HG03025 (cell line): ENCODE data around the gene PIK3R3.
"Not testable (repeated sequence)": the region's sequence is repeated elsewhere in the genome, so short reads cannot be mapped to it uniquely, and the experiment has no call there.

Source experiments
- ATAC-seq: cut with Tn5 transposase; IDR thresholded peaks from one replicate; pipeline ENCODE4 v1.9.1; 2021; ENCODE audit warnings: mild to moderate bottlenecking, moderate library complexity; ENCODE audit not compliant: unreplicated experiment, low FRiP score

The PIK3R3 gene

DNA sequence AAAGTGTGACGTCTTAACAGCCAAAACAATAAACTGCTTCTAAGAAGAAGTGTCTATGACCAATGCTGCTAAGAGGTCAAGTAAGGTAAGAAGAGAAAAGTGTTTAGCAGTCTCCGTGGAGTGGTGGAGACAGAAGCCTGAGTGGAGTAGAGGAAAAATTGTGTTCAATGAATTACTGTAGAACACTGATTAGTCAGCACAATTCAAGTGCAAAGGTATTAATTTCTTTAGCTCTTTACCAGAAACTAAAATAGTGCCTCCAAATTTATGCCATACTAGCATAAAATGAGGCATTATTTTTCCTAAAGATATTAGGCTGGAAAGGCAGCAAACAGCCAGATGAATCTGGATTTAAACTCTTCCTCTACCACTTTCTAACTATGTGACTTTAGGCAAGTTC lies 56.1 kb downstream of the PIK3R3 start:
- no peak for ATAC-seq

- no peak for ATAC-seq
Observed at GRCh38 chr1:46072975-46073374, 59.5 kb downstream of the PIK3R3 start.

- ATAC-seq, result no peak
Observed at GRCh38 chr1:46070164-46070814, 62.1 kb downstream of the PIK3R3 start.

- ATAC-seq, result no peak
Observed at GRCh38 chr1:46068525-46068924, 63.9 kb downstream of the PIK3R3 start.

- no peak for ATAC-seq
Observed at GRCh38 chr1:46067652-46068051, 64.8 kb downstream of the PIK3R3 start.

- ATAC-seq, result no peak
Observed at GRCh38 chr1:46065405-46065804, 67.0 kb downstream of the PIK3R3 start.

DNA sequence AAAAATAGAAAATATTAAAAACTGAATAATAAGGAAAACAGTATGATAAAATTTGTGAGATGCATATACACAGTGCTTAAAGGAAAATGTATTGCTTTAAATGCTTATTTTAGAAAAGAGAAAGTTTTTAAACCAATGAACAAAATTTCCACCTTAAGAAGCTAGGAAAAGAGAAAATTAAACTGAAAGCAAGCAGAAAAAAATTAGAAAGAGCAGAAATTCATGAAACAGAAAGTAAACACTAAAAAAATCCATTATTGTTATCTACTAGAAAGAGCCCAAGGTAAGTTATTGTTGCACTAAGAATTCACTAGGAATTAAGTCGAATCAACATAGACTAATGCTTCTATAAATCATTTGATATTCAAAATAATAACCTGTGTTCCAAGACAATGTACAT lies 67.7 kb downstream of the PIK3R3 start:
- no peak for ATAC-seq

DNA sequence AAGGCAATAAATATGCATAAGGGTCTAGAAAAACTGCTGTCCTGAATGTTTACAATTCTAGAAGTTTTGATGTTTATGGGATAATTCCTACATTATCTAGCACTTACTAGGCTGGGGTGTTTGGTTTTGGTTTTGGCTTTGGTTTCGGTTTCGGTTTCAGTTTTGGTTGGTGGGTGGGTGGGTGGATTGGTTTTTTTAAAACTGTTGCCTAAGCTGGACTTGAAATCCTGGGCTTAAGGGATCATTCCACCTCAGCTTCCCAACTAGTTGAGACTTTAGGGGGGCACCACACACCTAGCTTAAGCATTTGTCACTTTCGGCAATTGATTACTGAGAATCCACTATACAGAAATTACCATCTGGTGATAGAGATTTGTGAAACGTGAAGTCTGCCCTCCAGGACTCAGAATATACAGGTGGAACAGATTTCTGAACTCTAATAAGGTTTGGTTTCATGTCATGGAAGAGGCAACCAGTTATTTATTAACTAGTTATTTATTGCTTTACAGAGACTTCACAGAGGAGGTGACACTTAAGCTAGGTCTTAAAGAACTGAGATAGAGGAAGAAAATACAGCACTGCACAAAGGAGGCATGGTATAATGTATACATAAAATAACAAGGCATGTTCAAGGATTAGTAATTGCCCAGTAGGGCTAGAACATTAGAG lies 69.6 kb downstream of the PIK3R3 start:
- no peak for ATAC-seq

DNA sequence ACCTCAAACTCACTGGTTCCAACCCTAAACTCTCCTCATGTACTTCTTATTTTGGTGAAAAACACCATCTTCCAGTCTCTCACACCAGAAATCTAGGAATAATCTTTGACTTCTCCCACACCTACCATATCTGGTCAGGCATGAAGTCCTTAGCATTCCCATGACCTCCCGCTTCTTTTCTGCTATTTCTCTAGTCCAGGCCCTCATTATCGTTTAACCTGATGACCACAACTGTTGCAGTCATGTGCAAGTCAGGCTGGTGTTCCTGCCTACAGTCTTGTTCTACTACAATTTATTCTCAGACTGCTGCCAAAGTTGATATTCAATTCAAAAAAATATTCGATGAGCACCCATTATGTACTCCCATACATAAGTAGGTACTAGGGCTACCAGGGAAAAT lies 71.3 kb downstream of the PIK3R3 start:
- no peak for ATAC-seq

DNA sequence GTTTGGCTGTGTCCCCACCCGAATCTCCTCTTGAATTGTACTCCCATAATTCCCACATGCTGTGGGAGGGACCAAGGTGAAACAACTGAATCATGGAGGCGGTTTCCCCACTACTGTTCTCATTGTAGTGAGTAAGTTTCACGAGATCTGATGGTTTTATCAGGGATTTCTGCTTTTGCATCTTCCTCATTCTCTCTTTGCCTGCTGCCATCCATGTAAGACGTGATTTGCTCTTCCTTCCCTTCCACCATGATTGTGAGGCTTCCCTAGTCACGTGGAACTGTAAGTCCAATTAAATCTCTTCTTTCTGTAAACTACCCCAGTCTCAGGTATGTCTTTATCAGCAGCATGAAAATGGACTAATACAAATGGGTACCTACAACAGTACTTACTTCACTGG lies 73.5 kb downstream of the PIK3R3 start:
- ATAC-seq, result no peak

- ATAC-seq, result no peak
Observed at GRCh38 chr1:46057781-46058180, 74.6 kb downstream of the PIK3R3 start.

DNA sequence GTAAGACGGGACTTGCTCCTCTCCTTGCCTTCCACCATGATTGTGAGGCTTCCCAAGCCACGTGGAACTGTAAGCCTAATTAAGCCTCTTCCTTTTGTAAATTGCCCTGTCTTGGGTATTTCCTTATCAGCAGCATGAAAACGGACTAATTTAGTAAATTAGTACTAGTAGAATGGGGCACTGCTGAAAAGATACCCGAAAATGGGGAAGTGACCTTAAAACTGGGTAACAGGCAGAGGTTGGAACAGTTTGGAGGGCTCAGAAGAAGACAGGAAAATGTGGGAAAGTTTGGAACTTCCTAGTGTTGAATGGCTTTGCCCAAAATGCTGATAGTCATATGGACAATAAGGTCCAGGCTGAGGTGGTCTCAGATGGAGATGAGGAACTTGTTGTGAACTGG lies 75.2 kb downstream of the PIK3R3 start:
- ATAC-seq, result not testable (repeated sequence)

DNA sequence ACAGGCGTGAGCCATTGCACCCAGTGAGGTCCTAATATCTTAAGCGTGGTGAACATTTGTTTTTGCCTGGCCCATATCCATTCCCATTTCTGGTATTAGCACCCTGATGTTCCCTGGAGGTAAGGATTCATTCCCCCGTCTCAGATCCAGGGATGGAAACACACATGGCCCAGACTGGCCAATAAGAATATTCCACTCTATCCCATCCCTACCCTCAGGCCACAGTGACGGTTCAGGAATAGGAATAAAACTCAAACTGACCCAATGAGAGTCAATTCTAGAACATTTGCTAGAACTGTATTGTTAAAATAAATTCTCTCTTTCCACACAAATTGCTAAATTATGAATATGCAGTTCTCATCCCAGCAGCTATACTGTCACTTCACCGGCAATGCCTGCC lies 76.1 kb downstream of the PIK3R3 start:
- ATAC-seq, result no peak

DNA sequence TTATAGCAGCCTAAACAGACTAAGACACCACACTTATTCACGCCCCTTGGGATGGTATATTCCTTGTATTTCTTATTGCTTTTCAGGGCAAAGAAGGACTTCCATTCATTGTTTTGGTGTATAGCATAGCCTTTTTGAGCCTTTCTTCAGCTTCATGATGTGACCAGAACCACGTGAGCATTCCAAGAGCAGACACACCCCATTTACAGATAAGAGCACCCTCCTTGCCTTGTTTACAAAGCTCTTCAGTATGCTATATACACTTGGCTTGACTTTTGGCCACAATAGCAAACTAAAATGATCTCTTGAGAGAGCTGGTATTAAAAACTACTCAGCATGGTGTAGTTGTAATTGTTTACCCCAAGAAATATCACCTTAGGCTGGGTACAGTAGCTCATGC lies 78.7 kb downstream of the PIK3R3 start:
- ATAC-seq, result no peak

- no peak for ATAC-seq
Observed at GRCh38 chr1:46044116-46044515, 88.3 kb downstream of the PIK3R3 start.

- ATAC-seq, result peak; percentile 79
Observed at GRCh38 chr1:46043458-46044017, 88.9 kb downstream of the PIK3R3 start.

DNA sequence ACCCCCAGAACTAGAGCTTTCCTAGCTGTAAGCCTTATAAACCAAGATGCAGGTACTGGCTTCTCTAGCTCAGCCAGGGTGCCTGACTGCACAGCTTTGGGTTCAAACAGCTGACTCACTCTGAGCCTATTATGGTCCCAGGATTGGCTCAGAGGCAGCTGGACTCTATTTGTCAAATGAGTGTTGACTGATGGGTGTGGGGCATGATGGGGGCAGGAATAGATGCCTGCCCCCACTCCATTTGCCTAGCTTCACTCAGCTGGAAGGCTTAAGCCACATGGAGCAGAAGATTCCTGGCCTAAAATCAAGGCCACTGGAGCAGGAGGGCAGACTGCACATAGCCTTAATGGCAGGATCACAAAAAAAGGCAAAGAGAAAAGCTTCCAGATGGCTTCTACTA lies 90.5 kb downstream of the PIK3R3 start:
- ATAC-seq, result no peak

DNA sequence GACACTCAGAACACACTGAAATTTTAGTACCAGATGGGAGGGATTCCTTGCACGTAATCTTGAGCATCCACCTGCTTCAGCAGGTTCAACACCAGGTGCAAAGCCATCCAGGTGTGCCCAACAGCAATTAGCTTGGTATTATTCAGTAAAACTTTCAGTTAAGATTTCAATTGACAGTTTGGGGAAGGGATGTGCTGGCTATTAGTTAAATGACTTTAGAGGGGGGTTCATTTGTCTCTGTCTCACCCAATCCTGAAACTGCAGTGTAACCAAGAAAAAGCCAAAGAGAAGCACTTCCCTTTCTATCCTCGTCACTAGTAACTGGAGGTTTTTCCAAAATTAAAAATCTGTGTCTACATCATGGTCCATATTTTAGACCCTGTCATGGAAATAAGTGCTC lies 90.9 kb downstream of the PIK3R3 start:
- ATAC-seq, result no peak

GRCh38 chr1:46039571-46040052 lies 92.8 kb downstream of the PIK3R3 start:
- no peak for ATAC-seq

DNA sequence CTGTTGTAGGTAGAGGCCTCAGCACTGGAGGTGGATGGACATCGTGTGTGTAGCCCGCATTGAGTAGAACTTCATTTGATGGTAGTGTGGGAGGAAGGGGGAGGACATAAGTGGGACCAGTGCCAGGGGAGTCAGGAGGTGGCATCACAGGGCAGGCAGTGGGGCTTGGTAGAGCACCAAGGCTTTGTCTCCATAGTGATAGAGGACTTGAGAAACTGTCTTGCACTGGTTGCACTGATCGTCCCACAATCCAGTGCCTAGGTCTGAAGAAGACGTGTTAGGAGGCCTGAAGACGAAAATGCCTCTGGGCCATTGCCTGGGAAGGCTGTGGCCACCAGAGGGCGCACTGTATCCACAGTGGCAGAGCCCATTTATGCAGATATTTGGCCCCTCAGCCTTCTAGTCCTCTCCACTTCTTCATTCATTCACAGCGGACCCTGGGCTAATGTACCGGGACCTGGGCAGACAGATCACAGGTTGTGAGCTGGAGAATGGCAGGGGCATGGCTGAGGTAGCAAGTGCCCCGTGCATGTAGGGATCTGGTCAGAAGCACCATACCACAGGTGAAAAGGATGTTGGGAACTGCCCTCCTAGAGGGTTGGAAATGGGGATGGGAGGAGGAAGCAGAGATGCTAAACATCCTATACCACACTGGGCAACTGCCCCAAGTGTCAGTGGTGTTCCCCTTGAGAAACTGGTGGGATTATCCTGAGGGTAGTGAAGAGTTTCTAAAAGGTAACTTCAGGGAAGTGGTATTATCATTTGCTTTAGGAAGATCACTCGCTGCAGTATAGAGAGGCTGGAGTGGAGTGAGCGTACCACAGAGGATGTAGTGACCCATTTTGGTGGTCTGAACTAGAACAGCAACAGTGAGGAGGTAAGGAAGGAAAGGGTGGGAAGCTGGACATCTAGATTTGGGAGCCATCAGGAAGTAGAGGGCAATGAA lies 95.3 kb downstream of the PIK3R3 start:
- no peak for ATAC-seq
